Cardiac septum (tissue), 1 donor: ENCODE measurements around the gene PCDHA9. TPM values are rescaled to one million over a fixed set of nuclear protein-coding genes. Genes with fewer than 3 reads are reported as not detected.
"Not testable (repeated sequence)": the region's sequence is repeated elsewhere in the genome, so short reads cannot be mapped to it uniquely, and the experiment has no call there.

Source experiments
- DNase-seq: peaks from one replicate; pipeline ENCODE4 v3.0.0-alpha.2; 2020; ENCODE audit warnings: low spot score
- intact Hi-C: fragments of 100-400 bp; cut with DNase I; formaldehyde crosslinking; loops from one replicate; pipeline ENCODE4 v1.14.0; 2022
- total RNA-seq: library from RNA; stranded (reverse); fragmentation: NEBNext Ultra II Directional; extraction: Animal tissue kit (Norgen Biotek cat#: 25700); gene quantifications from one replicate; pipeline ENCODE4 v1.2.1, GENCODE V29; 2021
- donor health status: DM: no; HTN: no; CAD: no.

The PCDHA9 gene
- total RNA-seq, 1 donor from 2014 or later, result 0.03 TPM

GRCh38 chr5:140870221-140871201, 22.3 kb downstream of the PCDHA9 start:
- DNase-seq, result no peak
- intact Hi-C loops, result no loop called here

GRCh38 chr5:140875085-140876065, 27.2 kb downstream of the PCDHA9 start, which contains the start of gene PCDHA12:
TSS of gene PCDHA12 (plus strand) at chr5:140875308. CDS start at chr5:140875473, 165 bp downstream.
- no peak for DNase-seq
- intact Hi-C loops, result no loop called here

- DNase-seq, intact Hi-C loops: not testable (repeated sequence)
Measured at GRCh38 chr5:140876541-140877261, 28.5 kb downstream of the PCDHA9 start.

GRCh38 chr5:140877262-140877581, 29.0 kb downstream of the PCDHA9 start:
- no peak for DNase-seq
- intact Hi-C loops, result no loop called here

GRCh38 chr5:140881889-140882590, 33.9 kb downstream of the PCDHA9 start, which contains the start of gene PCDHA13:
TSS of gene PCDHA13 (plus strand) at chr5:140882124. CDS start at chr5:140882269, 145 bp downstream.
- intact Hi-C loops, result loop anchor here (5.0 kb wide), 1 partner anchor 160 kb away; no protein-coding TSS in a partner anchor
- DNase-seq, result no peak

GRCh38 chr5:140882591-140882899, 34.4 kb downstream of the PCDHA9 start:
- no peak for DNase-seq
- intact Hi-C loops, result loop anchor here (5.0 kb wide), 1 partner anchor 160 kb away; no protein-coding TSS in a partner anchor

GRCh38 chr5:140883373-140883772, 35.2 kb downstream of the PCDHA9 start:
- DNase-seq, result no peak
- intact Hi-C loops, result loop anchor here (5.0 kb wide), 1 partner anchor 159 kb away; no protein-coding TSS in a partner anchor

- no peak for DNase-seq
- intact Hi-C loops, result loop anchor here (5.0 kb wide), 1 partner anchor 158 kb away; no protein-coding TSS in a partner anchor
Measured at GRCh38 chr5:140883927-140884697, 35.9 kb downstream of the PCDHA9 start.

Other genes starting within 250 kb of the PCDHA9 start
- gene CD14, start 215.2 kb upstream of the PCDHA9 start, total RNA-seq, result 29.6 TPM
- 3.6 TPM for gene TMCO6, start 208.9 kb upstream of the PCDHA9 start, total RNA-seq
- 101 TPM for gene NDUFA2, start 200.8 kb upstream of the PCDHA9 start, total RNA-seq
- gene IK, start 200.6 kb upstream of the PCDHA9 start, total RNA-seq, result 81.9 TPM
- gene WDR55, start 183.5 kb upstream of the PCDHA9 start, total RNA-seq, result 12.0 TPM
- gene DND1, start 174.8 kb upstream of the PCDHA9 start, total RNA-seq, result 0.48 TPM
- gene HARS1, start 157.0 kb upstream of the PCDHA9 start, total RNA-seq, result 37.8 TPM
- 29.7 TPM for gene HARS2, start 156.9 kb upstream of the PCDHA9 start, total RNA-seq
- 36.4 TPM for gene ZMAT2, start 147.9 kb upstream of the PCDHA9 start, total RNA-seq
- gene PCDHA1, start 62.2 kb upstream of the PCDHA9 start, total RNA-seq, result 0.08 TPM
- gene PCDHA2, start 53.5 kb upstream of the PCDHA9 start, total RNA-seq, result not detected
- 0.11 TPM for gene PCDHA3, start 47.3 kb upstream of the PCDHA9 start, total RNA-seq
- gene PCDHA4, start 41.3 kb upstream of the PCDHA9 start, total RNA-seq, result 0.05 TPM
- 0.11 TPM for gene PCDHA5, start 26.8 kb upstream of the PCDHA9 start, total RNA-seq
- 0.11 TPM for gene PCDHA6, start 20.4 kb upstream of the PCDHA9 start, total RNA-seq
- gene PCDHA7, start 14.1 kb upstream of the PCDHA9 start, total RNA-seq, result not detected
- gene PCDHA8, start 7.2 kb upstream of the PCDHA9 start, total RNA-seq, result not detected
- gene PCDHA10, start 7.5 kb downstream of the PCDHA9 start, total RNA-seq, result 0.30 TPM
- not detected for gene PCDHA11, start 20.6 kb downstream of the PCDHA9 start, total RNA-seq
- gene PCDHA12, start 26.9 kb downstream of the PCDHA9 start, total RNA-seq, result 0.05 TPM
- not detected for gene PCDHA13, start 33.7 kb downstream of the PCDHA9 start, total RNA-seq
- 0.19 TPM for gene PCDHAC1, start 77.9 kb downstream of the PCDHA9 start, total RNA-seq
- gene PCDHAC2, start 118.1 kb downstream of the PCDHA9 start, total RNA-seq, result 0.67 TPM
- not detected for gene PCDHB1, start 203.0 kb downstream of the PCDHA9 start, total RNA-seq
- 2.4 TPM for gene PCDHB2, start 246.2 kb downstream of the PCDHA9 start, total RNA-seq